HG03139 (cell line): Measurements from ENCODE around the gene DFFB.
"Not testable (repeated sequence)": the region's sequence is repeated elsewhere in the genome, so short reads cannot be mapped to it uniquely, and the experiment has no call there.

Source experiments
- ATAC-seq: cut with Tn5 transposase; IDR thresholded peaks from one replicate; pipeline ENCODE4 v1.9.1; 2021; ENCODE audit not compliant: unreplicated experiment

DFFB gene, protein sequence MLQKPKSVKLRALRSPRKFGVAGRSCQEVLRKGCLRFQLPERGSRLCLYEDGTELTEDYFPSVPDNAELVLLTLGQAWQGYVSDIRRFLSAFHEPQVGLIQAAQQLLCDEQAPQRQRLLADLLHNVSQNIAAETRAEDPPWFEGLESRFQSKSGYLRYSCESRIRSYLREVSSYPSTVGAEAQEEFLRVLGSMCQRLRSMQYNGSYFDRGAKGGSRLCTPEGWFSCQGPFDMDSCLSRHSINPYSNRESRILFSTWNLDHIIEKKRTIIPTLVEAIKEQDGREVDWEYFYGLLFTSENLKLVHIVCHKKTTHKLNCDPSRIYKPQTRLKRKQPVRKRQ

DNA sequence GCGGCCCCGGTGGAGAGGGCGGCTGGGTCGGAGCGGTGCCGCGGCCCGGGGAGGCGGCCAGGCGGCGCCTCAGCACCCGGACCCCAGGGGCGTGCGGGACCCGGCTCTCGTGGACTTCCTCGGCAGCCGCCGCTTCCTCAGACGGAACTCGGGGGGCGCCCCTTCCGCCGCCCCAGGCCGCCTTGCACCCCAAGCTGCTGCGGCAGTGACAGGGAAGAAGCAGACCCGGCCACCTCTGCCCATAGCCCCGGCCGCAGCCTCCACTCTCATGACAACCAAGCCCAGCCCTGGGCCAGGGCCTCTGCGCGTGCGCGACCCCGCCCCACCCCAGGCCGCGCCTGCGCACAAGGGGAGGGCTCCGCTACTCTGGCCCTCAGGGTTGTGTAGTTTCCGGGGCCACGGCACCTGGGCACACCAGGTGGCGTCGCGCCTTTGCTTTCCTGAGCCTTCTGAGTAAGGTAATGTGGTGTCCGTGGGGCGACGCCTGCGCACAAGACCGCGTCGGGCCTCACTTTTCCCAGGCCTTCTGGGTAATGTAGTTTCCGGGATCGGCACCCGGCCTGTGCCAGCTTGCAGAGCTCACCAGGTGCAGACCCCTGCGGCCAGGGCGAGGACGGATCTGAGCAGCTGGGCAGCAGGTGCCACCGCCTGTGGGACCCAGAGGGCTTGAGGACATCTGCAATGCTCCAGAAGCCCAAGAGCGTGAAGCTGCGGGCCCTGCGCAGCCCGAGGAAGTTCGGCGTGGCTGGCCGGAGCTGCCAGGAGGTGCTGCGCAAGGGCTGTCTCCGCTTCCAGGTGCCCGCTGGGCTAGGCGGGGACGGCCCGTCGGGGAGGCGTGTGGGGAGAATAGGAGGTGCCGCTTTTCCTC is at the start of gene DFFB, which contains the start of gene CEP104:
TSS of gene DFFB (plus strand) at position 554 of the 868 bp plus-strand sequence. CDS start at position 682, 128 bp downstream.
TSS of gene CEP104 (minus strand) at position 289 of the 868 bp plus-strand sequence. CDS start 4,804 bp downstream, outside the sequence.
- peak; percentile 94 for ATAC-seq

GRCh38 chr1:3807769-3808168 is 49.5 kb upstream of the DFFB start:
- no peak for ATAC-seq

- no peak for ATAC-seq
These were observed 47.6 kb upstream of the DFFB start for GRCh38 chr1:3809680-3810079.

GRCh38 chr1:3810149-3810761 is 47.0 kb upstream of the DFFB start:
- ATAC-seq, result not testable (repeated sequence)

DNA sequence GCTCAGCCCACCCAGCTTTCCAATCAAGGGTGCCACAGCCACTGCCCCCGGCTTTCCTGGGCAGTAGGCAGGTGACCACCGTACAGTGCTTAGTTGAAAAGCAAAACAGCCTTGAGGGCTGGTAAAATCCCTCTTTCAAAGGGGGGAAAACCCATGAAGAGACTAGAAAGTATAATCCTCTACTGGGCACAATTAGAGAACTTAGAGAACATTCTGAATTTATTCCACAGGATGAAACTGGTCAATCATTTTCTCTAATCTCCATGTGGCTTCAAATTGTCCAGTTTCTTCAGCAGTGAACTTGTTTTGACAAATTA is 45.7 kb upstream of the DFFB start:
- ATAC-seq, result no peak

GRCh38 chr1:3814065-3814464 is 43.2 kb upstream of the DFFB start:
- no peak for ATAC-seq

GRCh38 chr1:3814771-3815561 is 42.3 kb upstream of the DFFB start:
- ATAC-seq, result no peak

GRCh38 chr1:3816331-3817137 is 40.7 kb upstream of the DFFB start:
- ATAC-seq, result no peak

DNA sequence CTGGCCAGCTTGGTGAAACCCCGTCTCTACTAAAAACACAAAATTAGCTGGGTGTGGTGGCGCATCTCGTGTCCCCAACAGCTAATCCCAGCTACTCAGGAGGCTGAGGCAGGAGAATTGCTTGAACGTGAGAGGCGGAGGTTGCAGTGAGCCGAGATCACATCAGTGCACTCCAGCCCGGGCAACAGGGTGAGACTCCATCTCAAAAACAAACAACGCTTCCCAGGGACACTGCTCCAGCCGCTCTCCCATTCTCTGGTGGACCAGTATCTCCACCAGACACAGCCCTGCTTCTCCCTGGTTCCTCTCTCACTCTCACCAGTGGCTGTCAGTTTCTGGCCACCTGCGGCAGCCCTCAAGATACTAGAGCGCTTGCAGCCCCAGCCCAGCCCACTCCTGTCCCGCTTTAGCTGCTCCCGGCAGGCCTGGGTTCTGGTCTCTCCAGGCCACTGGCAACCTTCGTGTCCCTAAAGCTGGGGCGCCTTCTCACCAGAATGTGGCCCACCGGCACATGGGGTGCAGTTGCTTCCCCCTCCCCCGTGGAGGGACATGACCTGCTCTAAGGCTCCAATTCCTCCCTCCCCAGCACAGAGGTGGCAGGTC is 40.0 kb upstream of the DFFB start:
- no peak for ATAC-seq

DNA sequence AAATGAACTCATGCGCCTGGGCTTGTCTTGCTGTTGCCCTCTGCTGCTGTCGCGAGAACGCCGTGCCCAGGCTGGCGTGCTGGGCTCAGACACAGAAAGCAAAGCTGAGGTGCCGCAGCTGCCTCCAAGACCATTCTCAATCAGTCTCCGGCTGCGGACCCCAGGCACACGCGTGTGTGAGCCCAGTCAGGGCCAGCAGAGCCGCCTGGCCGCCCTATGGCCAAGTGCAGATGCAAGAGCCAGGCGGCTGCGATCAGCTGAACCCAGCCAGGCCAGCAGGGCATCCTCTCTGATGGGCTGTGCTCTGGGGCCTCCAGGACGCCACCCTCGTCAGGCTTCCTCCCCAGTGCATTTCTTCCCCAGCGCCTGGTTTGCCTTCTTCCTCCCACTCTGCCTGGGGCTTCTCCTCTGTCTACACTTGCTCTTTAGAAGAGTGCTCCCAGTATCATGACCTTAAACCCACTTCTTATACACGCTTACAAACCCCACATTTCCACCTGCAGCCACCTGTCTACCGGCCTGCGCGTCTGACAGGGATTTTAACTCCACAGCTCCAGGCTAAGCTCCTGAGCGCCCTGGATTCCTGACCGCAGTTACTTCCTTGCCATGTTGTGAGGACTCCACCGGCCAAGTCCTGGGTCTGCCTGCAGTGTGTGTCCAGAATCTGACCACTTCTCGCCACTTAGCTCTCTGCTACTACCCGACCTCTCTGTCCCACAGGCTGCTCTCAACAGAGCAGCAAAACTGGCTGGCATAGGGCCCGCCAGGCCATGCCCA is 39.3 kb upstream of the DFFB start:
- ATAC-seq, result no peak

DNA sequence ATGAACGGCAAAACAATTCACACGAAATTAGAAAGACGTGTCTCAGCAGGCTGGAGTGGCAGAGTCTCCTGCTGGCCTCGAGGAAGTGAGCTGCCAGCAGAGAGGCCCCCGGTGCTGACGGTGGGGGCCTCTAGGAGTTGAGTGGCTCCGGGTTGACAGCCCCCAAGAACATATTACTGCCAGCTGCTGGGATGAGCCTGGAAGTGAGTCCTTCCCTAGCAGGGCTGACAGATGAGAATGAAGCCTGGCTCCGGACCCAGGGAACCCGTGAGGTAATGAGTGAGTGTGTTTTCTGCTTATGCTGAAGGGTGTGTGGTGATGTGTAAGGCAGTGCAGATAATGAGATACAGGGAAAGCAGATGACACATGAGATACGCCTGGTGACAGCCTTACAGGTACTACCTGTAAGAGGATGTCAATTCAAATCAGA is 37.5 kb upstream of the DFFB start:
- ATAC-seq, result no peak

DNA sequence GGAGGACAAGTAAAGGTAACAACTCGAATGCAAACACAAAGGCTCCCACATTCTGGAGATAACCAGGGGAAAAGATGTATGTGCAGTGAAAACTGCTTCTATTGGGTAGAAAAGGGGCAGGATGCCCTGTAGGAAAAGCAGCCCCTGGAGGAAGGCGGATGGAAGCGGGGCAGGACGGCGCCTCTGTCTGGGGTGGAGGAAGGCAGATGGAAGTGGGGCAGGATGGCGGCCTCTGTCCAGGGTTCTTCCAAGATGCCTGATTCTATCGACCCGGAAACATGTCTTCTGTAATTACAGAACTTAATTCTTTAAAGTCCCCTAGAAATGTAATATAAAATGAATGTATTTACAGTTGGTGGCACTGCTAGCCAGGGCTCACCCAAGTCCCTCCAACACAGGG is 37.0 kb upstream of the DFFB start:
- ATAC-seq, result no peak

- ATAC-seq, result no peak
These were observed 36.3 kb upstream of the DFFB start for GRCh38 chr1:3821004-3821403.

DNA sequence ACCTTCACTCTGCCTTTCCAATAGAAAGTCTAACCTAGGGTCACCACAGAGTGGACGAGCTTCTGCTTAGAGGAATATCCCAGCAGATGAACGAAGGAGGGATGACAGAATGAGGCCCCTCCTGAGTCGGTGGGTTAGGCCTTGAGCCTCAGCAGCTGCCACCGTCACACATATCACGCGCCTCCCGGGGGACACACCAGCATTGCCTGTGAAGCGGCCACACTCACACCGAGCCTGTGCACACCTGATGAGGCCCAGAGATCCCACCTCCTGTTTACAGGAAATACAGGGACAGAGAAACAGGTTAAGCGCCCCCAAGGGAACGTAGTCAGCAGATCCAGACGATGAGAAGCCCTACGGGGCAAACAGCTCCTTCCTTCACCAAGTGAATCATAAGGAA is 35.8 kb upstream of the DFFB start:
- no peak for ATAC-seq

DNA sequence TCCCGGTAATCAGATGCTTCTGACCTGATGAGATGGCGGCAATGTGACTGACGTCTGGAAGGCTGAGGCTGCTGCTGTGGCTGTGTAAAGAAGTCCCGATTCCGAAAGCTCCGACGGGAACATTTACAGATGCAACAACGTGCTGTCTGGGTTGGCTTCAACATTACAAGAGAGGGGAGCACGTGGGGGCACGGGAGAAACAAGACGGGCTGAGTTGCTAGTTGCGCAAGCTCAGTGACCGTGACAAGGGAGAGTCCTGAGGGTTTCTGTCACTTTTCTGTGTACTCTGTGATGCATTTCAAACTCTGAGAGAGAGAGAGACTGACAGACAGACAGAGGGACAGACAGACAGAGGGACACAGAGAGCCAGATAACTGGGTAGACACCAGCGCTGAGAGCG is 35.4 kb upstream of the DFFB start:
- no peak for ATAC-seq

DNA sequence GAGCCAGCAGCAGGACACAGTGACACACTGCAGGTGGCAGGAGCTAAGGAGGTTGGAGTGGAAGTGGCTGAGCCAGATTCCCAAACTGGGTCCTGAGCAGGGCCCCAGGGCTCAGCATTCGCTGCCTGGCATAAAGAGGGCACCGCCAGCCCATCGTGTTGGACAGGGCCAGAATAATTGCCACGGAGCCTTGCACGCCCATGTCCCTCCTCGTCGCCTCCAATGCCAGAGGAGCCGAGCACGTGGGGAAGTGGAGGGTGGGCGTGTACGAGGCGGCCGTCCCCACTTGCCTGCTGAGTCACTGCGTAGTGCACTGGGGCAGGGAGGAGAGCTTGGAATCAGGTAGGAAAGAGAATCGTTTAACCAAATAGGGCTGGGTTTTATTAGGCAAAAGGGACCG is 34.9 kb upstream of the DFFB start:
- no peak for ATAC-seq

GRCh38 chr1:3824650-3825049 is 32.6 kb upstream of the DFFB start:
- ATAC-seq, result no peak

- no peak for ATAC-seq
These were observed 31.9 kb upstream of the DFFB start for GRCh38 chr1:3825356-3825755.

DNA sequence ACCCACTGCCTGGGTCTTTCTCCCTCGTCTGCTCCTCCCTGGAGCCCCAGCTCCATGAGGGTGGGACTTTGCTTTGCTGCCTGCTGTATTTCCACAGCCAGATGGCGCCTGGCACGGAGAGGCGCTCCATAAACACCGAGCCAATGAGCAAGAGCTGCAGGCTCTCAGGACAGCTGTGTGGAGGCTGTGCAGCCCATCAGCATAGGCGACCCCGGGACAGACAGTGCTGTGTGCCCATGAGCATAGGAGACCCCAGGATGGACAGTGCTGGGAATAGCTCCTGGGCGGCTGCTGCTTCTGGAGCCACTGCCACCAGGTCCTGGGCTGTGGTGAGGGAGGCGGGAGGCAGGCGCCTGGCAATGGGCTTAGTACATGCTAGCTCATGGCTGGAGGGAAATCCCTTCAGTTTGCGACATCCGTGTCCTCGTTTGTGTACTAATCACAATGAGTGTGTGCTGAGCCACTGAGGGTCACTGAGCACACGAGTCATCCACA is 29.4 kb upstream of the DFFB start:
- ATAC-seq, result no peak
